ENCODE data around the gene KCNQ1. TPM values are rescaled to one million over a fixed set of nuclear protein-coding genes. Genes with fewer than 3 reads are reported as not detected.

The KCNQ1 gene
- total and polyA plus RNA-seq, 2 experiments from 2014 or later: 0.45 to 0.87 TPM

DNA sequence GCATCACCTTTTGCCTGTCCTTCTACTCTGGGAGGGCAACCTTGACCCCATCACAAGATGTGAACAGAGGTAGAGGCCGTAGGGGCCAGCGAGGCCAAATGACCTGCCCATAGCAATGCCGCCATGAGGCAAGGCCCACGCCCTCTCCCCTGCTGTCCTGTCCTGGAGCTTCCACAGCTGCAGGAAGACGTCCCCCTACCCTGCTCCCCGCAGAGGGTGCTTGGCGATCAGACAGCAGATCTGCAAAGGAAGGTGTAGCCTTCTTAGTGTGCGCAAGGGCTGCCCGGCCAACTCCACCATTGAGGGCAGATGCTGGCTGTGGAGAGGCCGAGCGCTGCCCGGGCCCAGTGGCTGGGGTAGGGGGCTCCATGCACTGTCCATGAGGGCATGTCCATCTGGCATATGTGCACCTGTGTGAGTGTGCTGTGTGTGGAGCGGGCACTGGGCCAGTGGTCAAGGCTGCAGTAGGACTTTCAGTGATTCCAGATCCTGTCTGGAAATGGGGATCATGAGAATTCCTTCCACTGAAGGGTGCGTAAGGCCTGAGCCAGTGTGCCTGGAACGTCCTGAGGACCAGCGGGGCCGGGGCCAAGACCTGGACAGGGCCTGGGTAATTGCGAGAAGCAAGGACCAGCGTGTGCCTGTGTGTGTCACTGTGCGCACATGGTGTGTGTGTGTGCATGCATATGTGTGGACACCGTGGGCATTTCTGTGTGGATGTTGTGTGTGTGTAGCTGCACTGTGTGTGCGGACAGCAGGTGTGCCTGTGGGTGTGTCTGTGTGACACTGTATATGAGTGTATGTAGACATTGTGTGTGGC, 11.5 kb upstream of the KCNQ1 start:
- H3K9me3 Mint-ChIP-seq: no peaks in the 10 kb centered on the region
- DNase-seq (ENCODE audit: low spot score): no peak
- no peak overlapping the region for H3K27ac Mint-ChIP-seq
- Histone ChIP-seq H2AFZ (no peak overlapping the region), H3K36me3 (ENCODE audit: insufficient read depth) (no peaks in the 10 kb centered on the region), H3F3A (replicated peaks; ENCODE audit: low read depth) (no peaks in the 10 kb centered on the region), H4K20me1 (replicated peaks; ENCODE audit: insufficient read depth) (no peaks in the 10 kb centered on the region), H3K9me2 (ENCODE audit: insufficient read depth) (0 out of 2 replicates have a peak, but pooled peaks cover 4% of the 10 kb centered on the region), H3K4me3 (no peak overlapping the region), H3K4me1 (ENCODE audit: insufficient read depth) (no peaks in the 10 kb centered on the region), H3K79me2 (replicated peaks; ENCODE audit: insufficient read depth) (no peaks in the 10 kb centered on the region), H3K4me2 (no peak overlapping the region), H3K27me3 (ENCODE audit: insufficient read depth) (no peaks in the 10 kb centered on the region; the same call in 1 of the 2 replicates), H3K27ac (ENCODE audit: low read depth) (no peak overlapping the region)
- no peaks in the 10 kb centered on the region for H3K36me3 Mint-ChIP-seq (ENCODE audit: low read depth)
- TF ChIP-seq EZH2phosphoT487 (IDR thresholded peaks at IDR 0.05; ENCODE audit: unreplicated experiment): no peak
- TF ChIP-seq POLR2AphosphoS5 (IDR thresholded peaks at IDR 0.05; ENCODE audit: low read depth): no peak
- TF ChIP-seq NANOG (IDR thresholded peaks at IDR 0.05; ENCODE audit: borderline replicate concordance): no peak
- no peak for TF ChIP-seq CREB1 (CRISPR knock-in tag; IDR thresholded peaks at IDR 0.05; ENCODE audit: low read depth)
- TF ChIP-seq, protein P1, sequence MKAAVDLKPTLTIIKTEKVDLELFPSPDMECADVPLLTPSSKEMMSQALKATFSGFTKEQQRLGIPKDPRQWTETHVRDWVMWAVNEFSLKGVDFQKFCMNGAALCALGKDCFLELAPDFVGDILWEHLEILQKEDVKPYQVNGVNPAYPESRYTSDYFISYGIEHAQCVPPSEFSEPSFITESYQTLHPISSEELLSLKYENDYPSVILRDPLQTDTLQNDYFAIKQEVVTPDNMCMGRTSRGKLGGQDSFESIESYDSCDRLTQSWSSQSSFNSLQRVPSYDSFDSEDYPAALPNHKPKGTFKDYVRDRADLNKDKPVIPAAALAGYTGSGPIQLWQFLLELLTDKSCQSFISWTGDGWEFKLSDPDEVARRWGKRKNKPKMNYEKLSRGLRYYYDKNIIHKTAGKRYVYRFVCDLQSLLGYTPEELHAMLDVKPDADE (IDR thresholded peaks at IDR 0.05): no peak
- TF ChIP-seq, protein P2, sequence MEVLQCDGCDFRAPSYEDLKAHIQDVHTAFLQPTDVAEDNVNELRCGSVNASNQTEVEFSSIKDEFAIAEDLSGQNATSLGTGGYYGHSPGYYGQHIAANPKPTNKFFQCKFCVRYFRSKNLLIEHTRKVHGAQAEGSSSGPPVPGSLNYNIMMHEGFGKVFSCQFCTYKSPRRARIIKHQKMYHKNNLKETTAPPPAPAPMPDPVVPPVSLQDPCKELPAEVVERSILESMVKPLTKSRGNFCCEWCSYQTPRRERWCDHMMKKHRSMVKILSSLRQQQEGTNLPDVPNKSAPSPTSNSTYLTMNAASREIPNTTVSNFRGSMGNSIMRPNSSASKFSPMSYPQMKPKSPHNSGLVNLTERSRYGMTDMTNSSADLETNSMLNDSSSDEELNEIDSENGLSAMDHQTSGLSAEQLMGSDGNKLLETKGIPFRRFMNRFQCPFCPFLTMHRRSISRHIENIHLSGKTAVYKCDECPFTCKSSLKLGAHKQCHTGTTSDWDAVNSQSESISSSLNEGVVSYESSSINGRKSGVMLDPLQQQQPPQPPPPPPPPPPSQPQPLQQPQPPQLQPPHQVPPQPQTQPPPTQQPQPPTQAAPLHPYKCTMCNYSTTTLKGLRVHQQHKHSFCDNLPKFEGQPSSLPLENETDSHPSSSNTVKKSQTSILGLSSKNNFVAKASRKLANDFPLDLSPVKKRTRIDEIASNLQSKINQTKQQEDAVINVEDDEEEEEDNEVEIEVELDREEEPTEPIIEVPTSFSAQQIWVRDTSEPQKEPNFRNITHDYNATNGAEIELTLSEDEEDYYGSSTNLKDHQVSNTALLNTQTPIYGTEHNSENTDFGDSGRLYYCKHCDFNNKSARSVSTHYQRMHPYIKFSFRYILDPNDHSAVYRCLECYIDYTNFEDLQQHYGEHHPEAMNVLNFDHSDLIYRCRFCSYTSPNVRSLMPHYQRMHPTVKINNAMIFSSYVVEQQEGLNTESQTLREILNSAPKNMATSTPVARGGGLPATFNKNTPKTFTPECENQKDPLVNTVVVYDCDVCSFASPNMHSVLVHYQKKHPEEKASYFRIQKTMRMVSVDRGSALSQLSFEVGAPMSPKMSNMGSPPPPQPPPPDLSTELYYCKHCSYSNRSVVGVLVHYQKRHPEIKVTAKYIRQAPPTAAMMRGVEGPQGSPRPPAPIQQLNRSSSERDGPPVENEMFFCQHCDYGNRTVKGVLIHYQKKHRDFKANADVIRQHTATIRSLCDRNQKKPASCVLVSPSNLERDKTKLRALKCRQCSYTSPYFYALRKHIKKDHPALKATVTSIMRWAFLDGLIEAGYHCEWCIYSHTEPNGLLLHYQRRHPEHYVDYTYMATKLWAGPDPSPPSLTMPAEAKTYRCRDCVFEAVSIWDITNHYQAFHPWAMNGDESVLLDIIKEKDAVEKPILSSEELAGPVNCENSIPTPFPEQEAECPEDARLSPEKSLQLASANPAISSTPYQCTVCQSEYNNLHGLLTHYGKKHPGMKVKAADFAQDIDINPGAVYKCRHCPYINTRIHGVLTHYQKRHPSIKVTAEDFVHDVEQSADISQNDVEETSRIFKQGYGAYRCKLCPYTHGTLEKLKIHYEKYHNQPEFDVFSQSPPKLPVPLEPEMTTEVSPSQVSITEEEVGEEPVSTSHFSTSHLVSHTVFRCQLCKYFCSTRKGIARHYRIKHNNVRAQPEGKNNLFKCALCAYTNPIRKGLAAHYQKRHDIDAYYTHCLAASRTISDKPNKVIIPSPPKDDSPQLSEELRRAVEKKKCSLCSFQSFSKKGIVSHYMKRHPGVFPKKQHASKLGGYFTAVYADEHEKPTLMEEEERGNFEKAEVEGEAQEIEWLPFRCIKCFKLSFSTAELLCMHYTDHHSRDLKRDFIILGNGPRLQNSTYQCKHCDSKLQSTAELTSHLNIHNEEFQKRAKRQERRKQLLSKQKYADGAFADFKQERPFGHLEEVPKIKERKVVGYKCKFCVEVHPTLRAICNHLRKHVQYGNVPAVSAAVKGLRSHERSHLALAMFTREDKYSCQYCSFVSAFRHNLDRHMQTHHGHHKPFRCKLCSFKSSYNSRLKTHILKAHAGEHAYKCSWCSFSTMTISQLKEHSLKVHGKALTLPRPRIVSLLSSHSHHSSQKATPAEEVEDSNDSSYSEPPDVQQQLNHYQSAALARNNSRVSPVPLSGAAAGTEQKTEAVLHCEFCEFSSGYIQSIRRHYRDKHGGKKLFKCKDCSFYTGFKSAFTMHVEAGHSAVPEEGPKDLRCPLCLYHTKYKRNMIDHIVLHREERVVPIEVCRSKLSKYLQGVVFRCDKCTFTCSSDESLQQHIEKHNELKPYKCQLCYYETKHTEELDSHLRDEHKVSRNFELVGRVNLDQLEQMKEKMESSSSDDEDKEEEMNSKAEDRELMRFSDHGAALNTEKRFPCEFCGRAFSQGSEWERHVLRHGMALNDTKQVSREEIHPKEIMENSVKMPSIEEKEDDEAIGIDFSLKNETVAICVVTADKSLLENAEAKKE (CRISPR knock-in tag; IDR thresholded peaks at IDR 0.05): no peak
- no peak for TF ChIP-seq ZNF331 (CRISPR knock-in tag; IDR thresholded peaks at IDR 0.05; ENCODE audit: low read depth)
- no peak for TF ChIP-seq JUNB (IDR thresholded peaks at IDR 0.05; ENCODE audit: unreplicated experiment)
- TF ChIP-seq, protein P3, sequence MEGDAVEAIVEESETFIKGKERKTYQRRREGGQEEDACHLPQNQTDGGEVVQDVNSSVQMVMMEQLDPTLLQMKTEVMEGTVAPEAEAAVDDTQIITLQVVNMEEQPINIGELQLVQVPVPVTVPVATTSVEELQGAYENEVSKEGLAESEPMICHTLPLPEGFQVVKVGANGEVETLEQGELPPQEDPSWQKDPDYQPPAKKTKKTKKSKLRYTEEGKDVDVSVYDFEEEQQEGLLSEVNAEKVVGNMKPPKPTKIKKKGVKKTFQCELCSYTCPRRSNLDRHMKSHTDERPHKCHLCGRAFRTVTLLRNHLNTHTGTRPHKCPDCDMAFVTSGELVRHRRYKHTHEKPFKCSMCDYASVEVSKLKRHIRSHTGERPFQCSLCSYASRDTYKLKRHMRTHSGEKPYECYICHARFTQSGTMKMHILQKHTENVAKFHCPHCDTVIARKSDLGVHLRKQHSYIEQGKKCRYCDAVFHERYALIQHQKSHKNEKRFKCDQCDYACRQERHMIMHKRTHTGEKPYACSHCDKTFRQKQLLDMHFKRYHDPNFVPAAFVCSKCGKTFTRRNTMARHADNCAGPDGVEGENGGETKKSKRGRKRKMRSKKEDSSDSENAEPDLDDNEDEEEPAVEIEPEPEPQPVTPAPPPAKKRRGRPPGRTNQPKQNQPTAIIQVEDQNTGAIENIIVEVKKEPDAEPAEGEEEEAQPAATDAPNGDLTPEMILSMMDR (conservative IDR thresholded peaks at IDR 0.05; ENCODE audit: low read depth in 2 of 2): no peak
- TF ChIP-seq STAT1 (IDR thresholded peaks at IDR 0.05; ENCODE audit: unreplicated experiment): no peak
- TF ChIP-seq EZH2 (IDR thresholded peaks at IDR 0.05; ENCODE audit: low read depth, unreplicated experiment): no peak
- TF ChIP-seq ZNF114 (CRISPR knock-in tag; IDR thresholded peaks at IDR 0.05): no peak
- TF ChIP-seq, protein P4, sequence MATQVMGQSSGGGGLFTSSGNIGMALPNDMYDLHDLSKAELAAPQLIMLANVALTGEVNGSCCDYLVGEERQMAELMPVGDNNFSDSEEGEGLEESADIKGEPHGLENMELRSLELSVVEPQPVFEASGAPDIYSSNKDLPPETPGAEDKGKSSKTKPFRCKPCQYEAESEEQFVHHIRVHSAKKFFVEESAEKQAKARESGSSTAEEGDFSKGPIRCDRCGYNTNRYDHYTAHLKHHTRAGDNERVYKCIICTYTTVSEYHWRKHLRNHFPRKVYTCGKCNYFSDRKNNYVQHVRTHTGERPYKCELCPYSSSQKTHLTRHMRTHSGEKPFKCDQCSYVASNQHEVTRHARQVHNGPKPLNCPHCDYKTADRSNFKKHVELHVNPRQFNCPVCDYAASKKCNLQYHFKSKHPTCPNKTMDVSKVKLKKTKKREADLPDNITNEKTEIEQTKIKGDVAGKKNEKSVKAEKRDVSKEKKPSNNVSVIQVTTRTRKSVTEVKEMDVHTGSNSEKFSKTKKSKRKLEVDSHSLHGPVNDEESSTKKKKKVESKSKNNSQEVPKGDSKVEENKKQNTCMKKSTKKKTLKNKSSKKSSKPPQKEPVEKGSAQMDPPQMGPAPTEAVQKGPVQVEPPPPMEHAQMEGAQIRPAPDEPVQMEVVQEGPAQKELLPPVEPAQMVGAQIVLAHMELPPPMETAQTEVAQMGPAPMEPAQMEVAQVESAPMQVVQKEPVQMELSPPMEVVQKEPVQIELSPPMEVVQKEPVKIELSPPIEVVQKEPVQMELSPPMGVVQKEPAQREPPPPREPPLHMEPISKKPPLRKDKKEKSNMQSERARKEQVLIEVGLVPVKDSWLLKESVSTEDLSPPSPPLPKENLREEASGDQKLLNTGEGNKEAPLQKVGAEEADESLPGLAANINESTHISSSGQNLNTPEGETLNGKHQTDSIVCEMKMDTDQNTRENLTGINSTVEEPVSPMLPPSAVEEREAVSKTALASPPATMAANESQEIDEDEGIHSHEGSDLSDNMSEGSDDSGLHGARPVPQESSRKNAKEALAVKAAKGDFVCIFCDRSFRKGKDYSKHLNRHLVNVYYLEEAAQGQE (IDR thresholded peaks at IDR 0.05; ENCODE audit: unreplicated experiment): no peak
- no peaks in the 10 kb centered on the region for H3K4me1 Mint-ChIP-seq
- ATAC-seq: no peak
- H3K27me3 Mint-ChIP-seq (ENCODE audit: insufficient read depth, low read depth, poor library complexity): peaks cover 9% of the 10 kb centered on the region
- H3K4me3 Mint-ChIP-seq: no peak overlapping the region

All from GM23338 (cell line).